Chondrocyte (in vitro differentiated cells): ENCODE measurements around the gene CTNNA1. TPM values are rescaled to one million over a fixed set of nuclear protein-coding genes. Genes with fewer than 3 reads are reported as not detected.

ENCODE experiments used
- DNase-seq: peaks from one replicate; pipeline ENCODE4 v3.0.0; 2021; ENCODE audit warnings: mixed read lengths, low spot score
- H3K27ac Mint-ChIP-seq: one replicate; pipeline ENCODE4 v1.8.0; 2021; ENCODE audit warnings: mild to moderate bottlenecking, moderate library complexity, mixed read lengths; ENCODE audit not compliant: unreplicated experiment
- H3K27me3 Mint-ChIP-seq: 2 replicates; pipeline ENCODE4 v1.8.0; 2021; ENCODE audit warnings: low read depth, mixed read lengths
- H3K36me3 Mint-ChIP-seq: 2 replicates; pipeline ENCODE4 v1.8.0; 2021; ENCODE audit warnings: low read depth, mixed read lengths
- H3K4me1 Mint-ChIP-seq: 2 replicates; pipeline ENCODE4 v1.8.0; 2021; ENCODE audit warnings: low read depth, mild to moderate bottlenecking, mixed read lengths
- H3K4me3 Mint-ChIP-seq: one replicate; pipeline ENCODE4 v1.8.0; 2021; ENCODE audit warnings: mild to moderate bottlenecking, moderate library complexity, mixed read lengths; ENCODE audit not compliant: unreplicated experiment
- H3K9me3 Mint-ChIP-seq: 2 replicates; pipeline ENCODE4 v1.8.0; 2021; ENCODE audit warnings: low read depth, mixed read lengths
- total RNA-seq: library from RNA; stranded (reverse); gene quantifications from 3 replicates; pipeline ENCODE4 v1.2.1, GENCODE V29; 2021
- TF ChIP-seq, protein P1 (sequence below): fragments of 200-600 bp; sonication (generic); IDR thresholded peaks from 2 replicates; pipeline ENCODE4 v1.5.0; 2021; ENCODE audit warnings: antibody characterized with exemption, mild to moderate bottlenecking, moderate library complexity

The CTNNA1 gene
- total RNA-seq, 1 donor from 2014 or later: 397 TPM

DNA sequence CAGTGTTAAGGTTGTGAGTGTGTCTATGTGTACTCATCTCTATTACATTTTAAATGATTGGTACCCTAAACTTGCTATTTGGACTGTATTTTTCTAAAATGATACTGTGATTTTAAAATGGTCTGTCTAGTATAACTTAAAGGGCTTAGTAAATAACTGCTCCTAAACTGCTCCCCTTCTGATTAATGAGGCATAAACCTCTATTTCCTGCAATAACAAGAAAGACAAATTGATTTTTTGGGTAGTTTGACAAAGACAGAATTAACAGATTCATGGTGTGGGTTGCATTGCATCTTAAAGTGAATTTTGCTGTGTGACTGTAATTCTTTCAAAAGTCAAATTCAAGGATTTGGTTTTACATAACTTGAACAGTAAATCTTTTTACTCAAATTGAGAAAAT lies 130.0 kb downstream of the CTNNA1 start:
- DNase-seq: no peak
- no peaks in the 10 kb centered on the region for H3K27me3 Mint-ChIP-seq
- no peak overlapping the region for H3K4me3 Mint-ChIP-seq
- H3K27ac Mint-ChIP-seq: no peak overlapping the region
- H3K9me3 Mint-ChIP-seq: no peaks in the 10 kb centered on the region
- peaks cover 4% of the 10 kb centered on the region for H3K36me3 Mint-ChIP-seq
- TF ChIP-seq, protein P1, sequence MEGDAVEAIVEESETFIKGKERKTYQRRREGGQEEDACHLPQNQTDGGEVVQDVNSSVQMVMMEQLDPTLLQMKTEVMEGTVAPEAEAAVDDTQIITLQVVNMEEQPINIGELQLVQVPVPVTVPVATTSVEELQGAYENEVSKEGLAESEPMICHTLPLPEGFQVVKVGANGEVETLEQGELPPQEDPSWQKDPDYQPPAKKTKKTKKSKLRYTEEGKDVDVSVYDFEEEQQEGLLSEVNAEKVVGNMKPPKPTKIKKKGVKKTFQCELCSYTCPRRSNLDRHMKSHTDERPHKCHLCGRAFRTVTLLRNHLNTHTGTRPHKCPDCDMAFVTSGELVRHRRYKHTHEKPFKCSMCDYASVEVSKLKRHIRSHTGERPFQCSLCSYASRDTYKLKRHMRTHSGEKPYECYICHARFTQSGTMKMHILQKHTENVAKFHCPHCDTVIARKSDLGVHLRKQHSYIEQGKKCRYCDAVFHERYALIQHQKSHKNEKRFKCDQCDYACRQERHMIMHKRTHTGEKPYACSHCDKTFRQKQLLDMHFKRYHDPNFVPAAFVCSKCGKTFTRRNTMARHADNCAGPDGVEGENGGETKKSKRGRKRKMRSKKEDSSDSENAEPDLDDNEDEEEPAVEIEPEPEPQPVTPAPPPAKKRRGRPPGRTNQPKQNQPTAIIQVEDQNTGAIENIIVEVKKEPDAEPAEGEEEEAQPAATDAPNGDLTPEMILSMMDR: no peak
- H3K4me1 Mint-ChIP-seq: peaks cover 30% of the 10 kb centered on the region

DNA sequence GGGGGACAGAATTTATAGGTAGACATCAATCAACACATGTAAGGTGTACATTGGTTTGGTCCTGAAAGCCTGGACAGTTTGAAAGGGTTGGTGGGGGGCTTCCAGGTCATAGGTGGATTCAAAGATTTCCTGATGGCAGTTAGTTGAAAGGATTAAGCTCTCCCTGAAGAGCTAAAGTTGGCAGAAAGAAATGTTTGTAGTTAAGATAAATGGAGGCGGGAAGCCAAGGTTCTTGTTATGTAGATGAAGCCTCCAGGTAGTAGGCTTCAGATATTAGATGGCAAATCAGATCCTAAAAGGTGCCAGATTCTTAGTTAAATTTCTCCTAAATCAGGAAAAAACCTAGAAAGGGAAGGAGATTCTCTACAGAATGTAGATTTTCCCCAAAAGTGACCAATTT lies 130.9 kb downstream of the CTNNA1 start:
- H3K27ac Mint-ChIP-seq: no peak overlapping the region
- TF ChIP-seq, protein P1: no peak
- no peak overlapping the region for H3K4me3 Mint-ChIP-seq
- peaks cover 23% of the 10 kb centered on the region for H3K4me1 Mint-ChIP-seq
- peaks cover 10% of the 10 kb centered on the region for H3K36me3 Mint-ChIP-seq
- no peaks in the 10 kb centered on the region for H3K27me3 Mint-ChIP-seq
- DNase-seq: no peak
- no peaks in the 10 kb centered on the region for H3K9me3 Mint-ChIP-seq

DNA sequence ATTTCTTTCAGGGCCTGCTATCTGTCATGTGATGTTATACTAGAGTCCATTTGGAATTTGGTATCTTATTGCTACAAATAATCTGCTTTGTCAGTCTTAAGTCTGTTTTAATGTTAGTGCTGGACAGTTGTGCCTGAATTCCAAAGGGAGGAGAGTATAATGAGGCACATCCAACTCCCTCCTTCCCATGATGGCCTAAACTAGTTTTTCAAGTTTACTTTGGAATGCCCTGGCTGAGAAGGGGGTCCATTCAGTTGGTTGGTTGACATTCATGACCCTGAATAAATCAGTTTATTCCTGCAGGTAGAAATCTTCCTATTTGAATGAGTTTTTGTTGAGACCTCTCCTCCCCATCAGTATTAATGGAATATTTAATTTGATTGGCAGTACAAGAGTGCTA lies 131.3 kb downstream of the CTNNA1 start:
- Mint-ChIP-seq H3K27ac (no peak overlapping the region), H3K27me3 (no peaks in the 10 kb centered on the region), H3K36me3 (peaks cover 11% of the 10 kb centered on the region), H3K4me1 (peaks cover 20% of the 10 kb centered on the region), H3K9me3 (no peaks in the 10 kb centered on the region), H3K4me3 (no peak overlapping the region)
- DNase-seq: no peak
- TF ChIP-seq, protein P1: no peak

DNA sequence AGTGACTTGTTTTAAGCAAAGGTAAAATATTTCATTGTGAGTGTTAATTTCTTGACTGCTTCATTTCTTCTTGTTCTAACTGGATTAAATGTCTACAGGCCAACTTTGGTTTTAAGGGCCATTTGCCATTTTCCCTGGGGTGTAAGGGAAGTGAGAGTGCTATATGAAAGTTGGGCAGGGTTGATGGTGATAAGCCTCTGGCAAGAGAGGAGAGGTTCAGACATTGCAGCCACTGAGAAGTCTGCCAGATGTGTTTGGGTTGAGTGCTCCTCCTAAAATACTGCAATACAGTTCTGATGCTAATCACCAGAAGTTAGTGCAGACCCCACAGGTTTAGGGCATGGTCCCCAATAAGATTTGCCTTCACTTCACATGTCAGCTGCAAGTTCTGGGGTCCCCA lies 136.8 kb downstream of the CTNNA1 start:
- peaks cover 25% of the 10 kb centered on the region for H3K36me3 Mint-ChIP-seq
- H3K27me3 Mint-ChIP-seq: no peaks in the 10 kb centered on the region
- H3K9me3 Mint-ChIP-seq: no peaks in the 10 kb centered on the region
- H3K27ac Mint-ChIP-seq: no peak overlapping the region
- no peak for DNase-seq
- H3K4me3 Mint-ChIP-seq: no peak overlapping the region
- peaks cover 6% of the 10 kb centered on the region for H3K4me1 Mint-ChIP-seq
- TF ChIP-seq, protein P1: no peak

DNA sequence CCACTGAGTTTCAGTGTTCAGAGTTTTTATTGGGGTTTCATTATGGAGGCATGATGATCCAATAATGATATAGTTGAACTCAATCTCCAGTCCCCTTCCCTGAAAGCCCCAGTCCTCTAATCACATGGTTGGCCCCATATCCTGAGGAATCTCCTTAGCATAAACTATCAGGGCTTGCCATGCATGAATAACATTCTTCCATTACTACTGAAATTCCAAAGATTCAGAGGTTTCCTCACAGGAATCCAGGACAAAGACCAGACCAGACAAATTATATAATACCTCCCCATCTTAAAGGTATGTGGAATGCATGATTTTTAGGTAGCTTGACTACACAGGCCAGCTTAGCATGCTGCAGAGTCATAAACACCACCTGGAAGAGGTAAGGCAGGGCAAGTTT lies 137.4 kb downstream of the CTNNA1 start:
- Mint-ChIP-seq H3K27me3 (no peaks in the 10 kb centered on the region), H3K4me3 (no peak overlapping the region), H3K36me3 (peaks cover 25% of the 10 kb centered on the region), H3K9me3 (no peaks in the 10 kb centered on the region), H3K27ac (no peak overlapping the region), H3K4me1 (peaks cover 3% of the 10 kb centered on the region)
- no peak for DNase-seq
- TF ChIP-seq, protein P1: no peak
